Fibroblast of lung (primary cell): ENCODE measurements around the gene TXNRD2.

Experiments used
- CTCF ChIP-seq, 2 donors: IDR thresholded peaks in 1 of 2; conservative IDR thresholded peaks in 1 of 2; 1 replicate in 1 of 2; 2 replicates in 1 of 2; pipeline ENCODE4 v1.5.1; 2011 to 2012; ENCODE audit warnings: low read length in 2 of 2, control low read depth in 1 of 2, inconsistent platforms in 1 of 2, low read depth in 1 of 2, mild to moderate bottlenecking in 1 of 2
- EZH2 ChIP-seq: IDR thresholded peaks from 2 replicates; pipeline ENCODE4 v1.5.1; 2012; ENCODE audit warnings: low read length, control low read depth, mild to moderate bottlenecking; ENCODE audit errors: missing control alignments

DNA sequence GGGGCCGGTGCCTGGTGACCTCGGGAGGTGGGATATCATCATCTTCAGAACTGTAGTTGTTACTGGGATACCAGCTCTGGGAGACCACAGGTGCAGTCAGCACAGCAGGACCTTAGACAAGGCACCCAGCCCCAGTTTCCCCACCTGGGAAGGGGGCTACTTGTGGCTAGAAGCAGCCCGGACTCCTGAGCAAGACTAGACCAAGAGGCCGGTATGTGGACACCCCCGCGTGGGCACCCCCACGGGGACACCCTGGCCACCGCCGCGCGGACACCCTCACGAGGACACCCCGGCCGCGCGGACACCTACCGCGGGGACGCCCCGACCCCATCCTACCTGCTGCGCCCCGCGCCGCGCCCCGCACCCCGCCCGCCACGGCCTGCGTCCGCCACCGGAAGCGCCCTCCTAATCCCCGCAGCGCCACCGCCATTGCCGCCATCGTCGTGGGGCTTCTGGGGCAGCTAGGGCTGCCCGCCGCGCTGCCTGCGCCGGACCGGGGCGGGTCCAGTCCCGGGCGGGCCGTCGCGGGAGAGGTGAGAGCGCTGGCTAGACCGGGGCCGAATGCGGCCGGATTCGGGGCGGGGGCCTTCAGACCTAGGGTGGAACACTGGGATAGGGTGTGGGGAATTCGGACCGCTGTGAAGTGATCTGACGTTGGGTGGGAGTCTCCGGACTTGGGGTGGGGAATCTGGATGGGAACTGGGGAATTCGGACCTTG is at the start of gene TXNRD2, which contains the start of gene COMT:
- no peak for TF ChIP-seq EZH2
- TF ChIP-seq CTCF (conservative IDR thresholded peaks at IDR 0.05 in 1 of 2, IDR thresholded peaks at IDR 0.05 in 1 of 2; ENCODE audit: low read depth in 1 of 2, low read length in 2 of 2): no peak
